Transverse colon (tissue), 3 donors: ENCODE measurements around the gene GLRX.

Experiments
- POLR2A ChIP-seq: fragments of 450-650 bp; IDR thresholded peaks from one replicate; pipeline ENCODE4 v1.6.1; 2016; ENCODE audit warnings: antibody characterized with exemption, mild to moderate bottlenecking, moderate library complexity
- TF ChIP-seq, protein P1 (sequence below), 5 experiments: fragments of 200-600 bp in 3 of 5; fragments of 450-650 bp in 2 of 5; sonication (generic) in 3 of 5; IDR thresholded peaks; 1 replicate in 2 of 5; 2 replicates in 3 of 5; pipeline ENCODE4 v1.5.1; 2016 to 2017; ENCODE audit warnings: antibody characterized with exemption in 5 of 5, inconsistent platforms in 3 of 5, mild to moderate bottlenecking in 2 of 5, moderate library complexity in 1 of 5

DNA sequence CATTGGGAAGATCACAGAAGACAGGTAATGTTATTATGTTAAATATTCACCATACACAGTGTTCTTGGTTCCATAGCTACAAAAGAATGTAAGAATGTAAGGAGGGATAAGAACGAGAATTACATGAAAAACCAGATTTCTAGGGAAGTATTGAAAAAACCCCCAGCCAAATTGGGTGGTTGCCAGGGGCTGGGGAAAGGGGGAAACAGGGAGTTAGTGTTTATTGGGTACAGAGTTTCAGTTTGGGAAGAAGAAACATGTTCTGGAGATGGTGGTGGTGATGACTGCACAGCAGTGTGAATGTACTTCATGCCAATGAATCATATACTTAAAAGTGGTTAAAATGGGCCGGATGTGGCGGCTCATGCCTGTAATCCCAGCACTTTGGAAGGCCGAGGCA lies 40.3 kb downstream of the GLRX start:
- TF ChIP-seq, protein P1, sequence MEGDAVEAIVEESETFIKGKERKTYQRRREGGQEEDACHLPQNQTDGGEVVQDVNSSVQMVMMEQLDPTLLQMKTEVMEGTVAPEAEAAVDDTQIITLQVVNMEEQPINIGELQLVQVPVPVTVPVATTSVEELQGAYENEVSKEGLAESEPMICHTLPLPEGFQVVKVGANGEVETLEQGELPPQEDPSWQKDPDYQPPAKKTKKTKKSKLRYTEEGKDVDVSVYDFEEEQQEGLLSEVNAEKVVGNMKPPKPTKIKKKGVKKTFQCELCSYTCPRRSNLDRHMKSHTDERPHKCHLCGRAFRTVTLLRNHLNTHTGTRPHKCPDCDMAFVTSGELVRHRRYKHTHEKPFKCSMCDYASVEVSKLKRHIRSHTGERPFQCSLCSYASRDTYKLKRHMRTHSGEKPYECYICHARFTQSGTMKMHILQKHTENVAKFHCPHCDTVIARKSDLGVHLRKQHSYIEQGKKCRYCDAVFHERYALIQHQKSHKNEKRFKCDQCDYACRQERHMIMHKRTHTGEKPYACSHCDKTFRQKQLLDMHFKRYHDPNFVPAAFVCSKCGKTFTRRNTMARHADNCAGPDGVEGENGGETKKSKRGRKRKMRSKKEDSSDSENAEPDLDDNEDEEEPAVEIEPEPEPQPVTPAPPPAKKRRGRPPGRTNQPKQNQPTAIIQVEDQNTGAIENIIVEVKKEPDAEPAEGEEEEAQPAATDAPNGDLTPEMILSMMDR (IDR thresholded peaks at IDR 0.05): no peak
- TF ChIP-seq POLR2A: no peak
